Measurements from ENCODE around the gene SBK3.
"Not testable (repeated sequence)": the region's sequence is repeated elsewhere in the genome, so short reads cannot be mapped to it uniquely, and the experiment has no call there.

GRCh38 chr19:55582284-55582683, 36.9 kb upstream of the SBK3 start:
- TF ChIP-seq CTCF, POLR2A (IDR thresholded peaks at IDR 0.05): not testable (repeated sequence)
